ENCODE data around the gene C11orf16. TPM values are rescaled to one million over a fixed set of nuclear protein-coding genes. Genes with fewer than 3 reads are reported as not detected.

C11orf16 gene
- total and polyA plus RNA-seq, 9 of the 15 experiments (the other 6 are each of a cell fraction or from before 2014, with no cell fraction given) = not detected

GRCh38 chr11:8913961-8914660 is 18.6 kb downstream of the C11orf16 start (continued):
- TF ChIP-seq MITF (IDR thresholded peaks at IDR 0.05) (no peak), SRF (CRISPR knock-in tag; IDR thresholded peaks at IDR 0.05) (no peak), IRF9 (tag; IDR thresholded peaks at IDR 0.05) (no peak), CBX1 (IDR thresholded peaks at IDR 0.05; ENCODE audit: low read depth) (no peak), EZH2 (IDR thresholded peaks at IDR 0.05; ENCODE audit: borderline replicate concordance, low read depth, low read length) (no peak), SRSF1 (IDR thresholded peaks at IDR 0.05; ENCODE audit: low read depth, low read length) (no peak), CTCF (IDR thresholded peaks at IDR 0.05 in 2 of 3, conservative IDR thresholded peaks at IDR 0.05 in 1 of 3; ENCODE audit: insufficient read depth in 2 of 3, low read depth in 1 of 3, low read length in 3 of 3) (peak; percentile 56 to 70 (median 67)), CREB3 (tag; conservative IDR thresholded peaks at IDR 0.05; ENCODE audit: low read depth) (no peak), RERE (CRISPR knock-in tag; IDR thresholded peaks at IDR 0.05; ENCODE audit: borderline replicate concordance) (no peak), KAT8 (IDR thresholded peaks at IDR 0.05; ENCODE audit: low read depth) (no peak), ZNF696 (CRISPR knock-in tag; conservative IDR thresholded peaks at IDR 0.05) (no peak), KHSRP (IDR thresholded peaks at IDR 0.05) (no peak), CHD2 (IDR thresholded peaks at IDR 0.05; ENCODE audit: low read depth, low read length) (no peak), ZNF253 (CRISPR knock-in tag; conservative IDR thresholded peaks at IDR 0.05) (no peak)
- TF ChIP-seq, protein P1, sequence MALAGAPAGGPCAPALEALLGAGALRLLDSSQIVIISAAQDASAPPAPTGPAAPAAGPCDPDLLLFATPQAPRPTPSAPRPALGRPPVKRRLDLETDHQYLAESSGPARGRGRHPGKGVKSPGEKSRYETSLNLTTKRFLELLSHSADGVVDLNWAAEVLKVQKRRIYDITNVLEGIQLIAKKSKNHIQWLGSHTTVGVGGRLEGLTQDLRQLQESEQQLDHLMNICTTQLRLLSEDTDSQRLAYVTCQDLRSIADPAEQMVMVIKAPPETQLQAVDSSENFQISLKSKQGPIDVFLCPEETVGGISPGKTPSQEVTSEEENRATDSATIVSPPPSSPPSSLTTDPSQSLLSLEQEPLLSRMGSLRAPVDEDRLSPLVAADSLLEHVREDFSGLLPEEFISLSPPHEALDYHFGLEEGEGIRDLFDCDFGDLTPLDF (CRISPR knock-in tag; IDR thresholded peaks at IDR 0.05) = no peak

All from K562 (cell line).